Right kidney (tissue), 1 donor: ENCODE results near the gene ZIC2.

ENCODE experiments used
- DNase-seq: peaks from one replicate; pipeline ENCODE4 v3.0.0-alpha.2; 2016

The ZIC2 gene

GRCh38 chr13:99985886-99986527 is 4.4 kb downstream of the ZIC2 start:
- peak; percentile 61 for DNase-seq

- peak; percentile 57 for DNase-seq
Observed at GRCh38 chr13:99986741-99987140, 5.2 kb downstream of the ZIC2 start.

GRCh38 chr13:99987154-99988019 is 5.8 kb downstream of the ZIC2 start:
- DNase-seq = peak; percentile 71

GRCh38 chr13:99988529-99989275 is 7.1 kb downstream of the ZIC2 start:
- DNase-seq = peak; percentile 50

GRCh38 chr13:99989276-99990125 is 7.9 kb downstream of the ZIC2 start:
- DNase-seq = peak; percentile 59

- peak; percentile 45 for DNase-seq
Observed at GRCh38 chr13:99990126-99990977, 8.8 kb downstream of the ZIC2 start.

GRCh38 chr13:99991013-99991827 is 9.6 kb downstream of the ZIC2 start:
- peak; percentile 51 for DNase-seq

- peak; percentile 42 for DNase-seq
Observed at GRCh38 chr13:99991828-99992775, 10.5 kb downstream of the ZIC2 start.

GRCh38 chr13:99992949-99993351 is 11.4 kb downstream of the ZIC2 start:
- DNase-seq = peak; percentile 36

- DNase-seq = peak; percentile 67
Observed at GRCh38 chr13:99993660-99994637, 12.4 kb downstream of the ZIC2 start.

- DNase-seq = peak; percentile 12
Observed at GRCh38 chr13:99994638-99995020, 13.0 kb downstream of the ZIC2 start.

GRCh38 chr13:99995104-99995588 is 13.6 kb downstream of the ZIC2 start:
- no peak for DNase-seq

- peak; percentile 83 for DNase-seq
Observed at GRCh38 chr13:99995589-99996380, 14.2 kb downstream of the ZIC2 start.

- DNase-seq = no peak
Observed at GRCh38 chr13:99996381-99996973, 14.9 kb downstream of the ZIC2 start.

- no peak for DNase-seq
Observed at GRCh38 chr13:99997702-99998214, 16.2 kb downstream of the ZIC2 start.

- DNase-seq = no peak
Observed at GRCh38 chr13:99998261-99998660, 16.7 kb downstream of the ZIC2 start.
